Lung (tissue), 12 donors: ENCODE data around the gene HOXA6. TPM values are rescaled to one million over a fixed set of nuclear protein-coding genes. Genes with fewer than 3 reads are reported as not detected.

Experiments
- ATAC-seq: fragments of 200-7000 bp; cut with Tn5 transposase; one replicate; pipeline ENCODE4 v1.9.1; 2020; ENCODE audit warnings: moderate number of reproducible peaks; ENCODE audit not compliant: insufficient read depth, low FRiP score
- DNase-seq, 3 donors: peaks; one replicate each; pipeline ENCODE4 v3.0.0-alpha.2; 2013 to 2017
- H3K27ac ChIP-seq, 2 donors: one replicate each; pipeline ENCODE4 v1.5.1; 2013; ENCODE audit warnings: mild to moderate bottlenecking in 2 of 2, moderate library complexity in 2 of 2, control low read depth in 1 of 2, inconsistent platforms in 1 of 2, low read depth in 1 of 2, low read length in 1 of 2
- H3K27me3 ChIP-seq, 3 donors: one replicate each; pipeline ENCODE4 v1.5.1; 2013; ENCODE audit warnings: low read length in 2 of 3; ENCODE audit not compliant: control insufficient read depth in 3 of 3, insufficient read depth in 3 of 3
- H3K36me3 ChIP-seq, 4 donors: one replicate each; pipeline ENCODE4 v1.5.1; 2013; ENCODE audit warnings: low read length in 4 of 4, mild to moderate bottlenecking in 1 of 4, moderate library complexity in 1 of 4; ENCODE audit not compliant: control insufficient read depth in 4 of 4, insufficient read depth in 4 of 4
- H3K4me1 ChIP-seq, 5 donors: one replicate each; pipeline ENCODE4 v1.5.1; 2013; ENCODE audit warnings: low read length in 5 of 5, mild to moderate bottlenecking in 2 of 5, moderate library complexity in 1 of 5; ENCODE audit not compliant: control insufficient read depth in 5 of 5, insufficient read depth in 5 of 5
- H3K4me3 ChIP-seq: one replicate; pipeline ENCODE4 v1.5.1; 2013; ENCODE audit warnings: mild to moderate bottlenecking, control low read depth, moderate library complexity
- H3K9ac ChIP-seq, 2 donors: one replicate each; pipeline ENCODE4 v1.5.1; 2013; ENCODE audit warnings: low read length in 2 of 2, control low read depth in 1 of 2; ENCODE audit not compliant: insufficient read depth in 1 of 2
- H3K9me3 ChIP-seq, 4 donors: one replicate each; pipeline ENCODE4 v1.5.1; 2013; ENCODE audit warnings: low read length in 3 of 4, mild to moderate bottlenecking in 1 of 4, moderate library complexity in 1 of 4; ENCODE audit not compliant: control insufficient read depth in 4 of 4, insufficient read depth in 3 of 4
- WGBS, 2 donors: extraction: QIAGEN DNeasy Blood & Tissue Kit; methylation state at CpG; one replicate each; pipeline ENCODE4 v1.1.7; 2013; 5-methylcytosine and 5-hydroxymethylcytosine counted together
- polyA plus RNA-seq, 2 donors: library from polyadenylated mRNA; stranded (reverse); fragments of 200-250 nt; gene quantifications; one replicate each; pipeline ENCODE4 v1.2.1, GENCODE V29; 2013
- total RNA-seq, 2 donors: library from RNA; depleted of rRNA in 1 of 2; stranded (reverse); fragments of >200 nt in 1 of 2; gene quantifications; one replicate each; pipeline ENCODE4 v1.2.1, GENCODE V29; 2014 to 2021
- TF ChIP-seq, protein P1 (sequence below): IDR thresholded peaks from 2 replicates; pipeline ENCODE4 v1.5.1; 2012; ENCODE audit warnings: mild to moderate bottlenecking; ENCODE audit errors: control extremely low read depth, extremely low read depth
- donor health status: control.
- donor health status: control.
- donor health status: Bipolar disorder and iron deficiency.
- donor health status: healthy.
- donor health status: DM: yes; HTN: yes; CAD: no.

HOXA6 gene
- total and polyA plus RNA-seq, 4 donors, result 0.49 to 7.7 (median 2.8) TPM

DNA sequence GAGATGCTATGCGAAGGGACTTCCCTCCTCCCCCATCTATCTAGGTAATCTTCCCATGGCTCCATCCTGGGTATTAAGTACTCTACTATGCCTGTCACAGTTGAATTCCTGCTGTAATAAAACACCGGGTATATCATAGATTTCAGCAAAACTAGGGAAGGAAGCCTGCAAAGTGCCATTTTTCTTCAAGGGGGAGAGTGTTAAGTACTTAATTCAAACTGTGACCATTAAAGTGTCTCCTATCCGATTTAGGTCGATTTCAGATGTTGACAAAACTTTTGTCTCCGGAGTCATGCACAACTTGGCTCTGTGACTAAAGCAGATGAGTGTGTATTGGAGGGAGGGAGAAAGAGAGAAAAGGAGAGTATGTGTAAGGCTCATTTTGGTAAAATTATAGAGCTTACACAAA is 21.6 kb downstream of the HOXA6 start:
- ATAC-seq (no peak), DNase-seq (no peak)
- TF ChIP-seq, protein P1, sequence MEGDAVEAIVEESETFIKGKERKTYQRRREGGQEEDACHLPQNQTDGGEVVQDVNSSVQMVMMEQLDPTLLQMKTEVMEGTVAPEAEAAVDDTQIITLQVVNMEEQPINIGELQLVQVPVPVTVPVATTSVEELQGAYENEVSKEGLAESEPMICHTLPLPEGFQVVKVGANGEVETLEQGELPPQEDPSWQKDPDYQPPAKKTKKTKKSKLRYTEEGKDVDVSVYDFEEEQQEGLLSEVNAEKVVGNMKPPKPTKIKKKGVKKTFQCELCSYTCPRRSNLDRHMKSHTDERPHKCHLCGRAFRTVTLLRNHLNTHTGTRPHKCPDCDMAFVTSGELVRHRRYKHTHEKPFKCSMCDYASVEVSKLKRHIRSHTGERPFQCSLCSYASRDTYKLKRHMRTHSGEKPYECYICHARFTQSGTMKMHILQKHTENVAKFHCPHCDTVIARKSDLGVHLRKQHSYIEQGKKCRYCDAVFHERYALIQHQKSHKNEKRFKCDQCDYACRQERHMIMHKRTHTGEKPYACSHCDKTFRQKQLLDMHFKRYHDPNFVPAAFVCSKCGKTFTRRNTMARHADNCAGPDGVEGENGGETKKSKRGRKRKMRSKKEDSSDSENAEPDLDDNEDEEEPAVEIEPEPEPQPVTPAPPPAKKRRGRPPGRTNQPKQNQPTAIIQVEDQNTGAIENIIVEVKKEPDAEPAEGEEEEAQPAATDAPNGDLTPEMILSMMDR, result no peak
- 44 to 58% methylated on average over 5 of the region's 5 CpGs for WGBS, 2 donors
- peaks cover 2 to 84% (median 7%) of the 10 kb centered on the region in 5 donors for H3K4me1 ChIP-seq
- H3K4me3 ChIP-seq, result no peak overlapping the region
- peaks cover 0 to 27% (median 4%) of the 10 kb centered on the region in 4 donors for H3K36me3 ChIP-seq
- peak overlapping the region in 1 of 2 donors; percentile 95 for H3K27ac ChIP-seq
- peak overlapping the region in 1 of 2 donors; percentile 92 for H3K9ac ChIP-seq
- peaks cover 0 to 82% (median 0%) of the 10 kb centered on the region in 3 donors for H3K27me3 ChIP-seq
- peaks cover 0 to 2% (median 0%) of the 10 kb centered on the region in 4 donors for H3K9me3 ChIP-seq

DNA sequence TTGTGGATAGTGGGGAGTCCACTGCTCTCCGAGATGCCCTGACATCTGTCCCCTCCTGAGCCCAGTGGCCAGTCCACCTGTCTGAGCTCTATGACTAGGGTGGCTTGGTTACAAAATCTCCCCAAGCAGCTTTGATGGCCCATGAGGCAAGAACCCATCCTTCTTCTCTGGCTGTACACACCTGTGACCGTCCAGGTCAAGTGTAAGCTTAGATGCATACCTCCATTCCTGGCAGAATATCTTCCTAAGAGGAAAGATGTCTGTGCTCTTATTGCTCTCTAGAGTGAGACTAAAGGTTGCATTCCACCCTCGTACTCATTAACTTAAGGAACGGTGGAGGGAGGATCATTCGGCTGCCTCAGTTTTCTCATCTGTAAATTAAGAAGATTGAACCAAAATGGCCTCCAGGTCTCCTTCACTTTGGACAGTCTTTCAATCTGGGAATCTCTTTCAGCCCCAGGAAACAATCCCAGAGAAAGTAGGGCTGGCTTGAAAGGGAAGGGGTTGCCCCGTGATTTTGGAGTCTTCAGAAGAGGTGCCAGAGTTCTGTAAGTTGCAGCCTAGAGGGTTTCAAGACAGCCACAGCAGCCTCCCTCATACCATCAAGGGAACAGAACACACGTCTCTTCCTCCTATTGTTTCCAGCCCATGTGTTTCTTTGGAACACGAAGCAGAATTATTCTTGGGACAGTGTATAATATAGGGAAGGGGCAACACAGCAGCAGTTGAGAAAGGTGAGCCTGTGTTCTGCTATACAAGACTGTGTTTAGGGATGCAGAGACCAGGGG is 22.5 kb downstream of the HOXA6 start:
- Histone ChIP-seq H3K9ac (peak overlapping the region in 1 of 2 donors; percentile 83), H3K9me3 (peaks cover 0 to 2% (median 0%) of the 10 kb centered on the region in 4 donors), H3K4me1 (peaks cover 0 to 88% (median 3%) of the 10 kb centered on the region in 5 donors), H3K27me3 (peaks cover 0 to 82% (median 0%) of the 10 kb centered on the region in 3 donors), H3K27ac (peak overlapping the region in 1 of 2 donors; percentile 95), H3K4me3 (no peak overlapping the region), H3K36me3 (peaks cover 0 to 27% (median 4%) of the 10 kb centered on the region in 4 donors)
- no peak for DNase-seq
- no peak for ATAC-seq
- WGBS, 2 donors, result 52 to 67% methylated on average over 8 of the region's 8 CpGs
- TF ChIP-seq, protein P1, result no peak

DNA sequence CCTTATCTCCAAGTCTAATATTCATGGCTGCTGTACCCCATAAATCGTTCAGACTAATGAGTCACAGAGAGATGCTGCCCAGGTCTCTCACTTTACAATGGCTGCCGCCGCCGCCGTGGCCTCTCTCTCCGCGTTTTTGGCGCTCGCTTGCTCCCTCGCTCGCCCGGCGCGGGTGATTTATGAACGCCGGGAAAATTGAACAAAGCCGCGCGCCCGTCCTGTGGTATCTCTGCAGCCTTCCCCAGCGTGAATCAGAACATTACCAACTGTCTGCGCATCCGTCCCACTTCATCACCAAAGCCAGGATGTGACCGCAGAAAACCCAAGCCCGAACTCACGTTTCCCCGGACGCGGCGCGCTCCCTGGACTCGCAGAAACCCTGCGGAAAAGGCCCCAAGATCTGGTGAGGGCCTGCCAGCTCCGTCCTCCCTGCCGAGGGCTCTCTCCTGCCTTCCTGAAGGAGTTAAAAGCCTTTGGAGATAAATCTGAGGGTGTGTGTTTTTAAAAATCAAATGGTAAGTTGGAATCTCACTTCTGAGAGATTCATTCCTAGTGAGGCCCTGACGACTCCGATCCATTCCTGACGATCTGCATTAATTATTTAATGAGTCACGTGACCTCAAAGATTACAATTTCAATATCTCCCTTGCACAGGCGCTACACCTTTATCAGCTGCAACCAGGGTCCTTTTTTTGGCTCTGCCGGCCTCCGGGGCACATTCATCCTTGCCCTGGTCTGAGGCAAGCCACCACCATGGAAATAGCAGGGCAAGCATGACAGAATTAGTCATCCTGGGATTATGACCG is 23.3 kb downstream of the HOXA6 start:
- ATAC-seq, result no peak
- WGBS, 2 donors, result 43 to 64% methylated on average over 43 of the region's 43 CpGs
- peak; percentile 80 to 85 (median 85) for DNase-seq
- peaks cover 0 to 24% (median 4%) of the 10 kb centered on the region in 4 donors for H3K36me3 ChIP-seq
- peaks cover 0 to 81% (median under 1%) of the 10 kb centered on the region in 3 donors for H3K27me3 ChIP-seq
- TF ChIP-seq, protein P1, result no peak
- peaks cover 0 to 93% (median 3%) of the 10 kb centered on the region in 5 donors for H3K4me1 ChIP-seq
- peaks cover 0 to 2% (median 0%) of the 10 kb centered on the region in 4 donors for H3K9me3 ChIP-seq
- H3K4me3 ChIP-seq, result peak overlapping the region; percentile 18
- peak overlapping the region; percentile 73 to 83 for H3K9ac ChIP-seq
- H3K27ac ChIP-seq, result peak overlapping the region in 1 of 2 donors; percentile 95
